OCI-LY7 (cell line): Measurements from ENCODE around the gene NCOA3. TPM values are rescaled to one million over a fixed set of nuclear protein-coding genes. Genes with fewer than 3 reads are reported as not detected.

Source experiments
- BruUV-seq: library from RNA; stranded (reverse); fragments of 400-500 nt; replicated peaks from 2 replicates; lab custom pipeline; 2021; lab: Mats Ljungman, UMichigan
- CTCF ChIA-PET: fragments of 300-600 bp; sonication (Branson Sonifier 250); formaldehyde crosslinking; loops from one replicate; lab custom pipeline; 2022; ENCODE audit warnings: antibody characterized with exemption; ENCODE audit not compliant: unreplicated experiment; lab: Charles Lee
- POLR2A ChIA-PET: fragments of 300-600 bp; sonication (Branson Sonifier 250); formaldehyde crosslinking; loops from one replicate; lab custom pipeline; 2022; ENCODE audit warnings: antibody characterized with exemption; lab: Charles Lee
- DNase-seq: peaks from one replicate; pipeline ENCODE4 v3.0.0-alpha.2; 2015; ENCODE audit warnings: low spot score
- H2AFZ ChIP-seq: fragments of 200-600 bp; sonication (generic), shearing (Covaris generic); 2 replicates; pipeline ENCODE4 v1.6.1; 2014; ENCODE audit warnings: mild to moderate bottlenecking, antibody characterized with exemption, low read length, moderate library complexity
- H3K27ac ChIP-seq: fragments of 200-600 bp; sonication (generic); 2 replicates; pipeline ENCODE4 v1.5.1; 2014; ENCODE audit warnings: mixed run types, low read depth, mild to moderate bottlenecking, moderate library complexity, low read length, inconsistent platforms; ENCODE audit not compliant: poor library complexity, severe bottlenecking
- H3K36me3 ChIP-seq: fragments of 200-600 bp; sonication (generic); 2 replicates; pipeline ENCODE4 v1.6.1; 2014; ENCODE audit warnings: mild to moderate bottlenecking, antibody characterized with exemption, low read length, moderate library complexity, mixed read lengths; ENCODE audit not compliant: insufficient read depth
- H3K4me1 ChIP-seq: fragments of 200-600 bp; sonication (generic); 2 replicates; pipeline ENCODE4 v1.5.1; 2014; ENCODE audit warnings: mild to moderate bottlenecking, low read length; ENCODE audit not compliant: insufficient read depth, poor library complexity, severe bottlenecking
- H3K4me2 ChIP-seq: fragments of 200-600 bp; sonication (generic); 2 replicates; pipeline ENCODE4 v1.6.1; 2014; ENCODE audit warnings: mild to moderate bottlenecking, low read length
- H3K4me3 ChIP-seq: fragments of 200-600 bp; sonication (generic); 2 replicates; pipeline ENCODE4 v1.5.1; 2014; ENCODE audit warnings: mild to moderate bottlenecking, low read depth, low read length; ENCODE audit not compliant: poor library complexity, severe bottlenecking
- H3K79me2 ChIP-seq: fragments of 200-600 bp; sonication (generic); 2 replicates; pipeline ENCODE4 v1.6.1; 2016; ENCODE audit warnings: low read depth, mild to moderate bottlenecking, low read length, moderate library complexity, mixed read lengths; ENCODE audit not compliant: insufficient read depth
- H3K9me2 ChIP-seq: fragments of 200-600 bp; sonication (generic); 2 replicates; pipeline ENCODE4 v1.6.1; 2016; ENCODE audit warnings: mild to moderate bottlenecking, low read length, mixed read lengths; ENCODE audit not compliant: insufficient read depth
- H3K9me3 ChIP-seq: fragments of 200-600 bp; sonication (generic); 2 replicates; pipeline ENCODE4 v1.6.1; 2014; ENCODE audit warnings: mild to moderate bottlenecking, mixed run types, low read length, mixed read lengths
- H4K20me1 ChIP-seq: fragments of 200-600 bp; sonication (generic); 2 replicates; pipeline ENCODE4 v1.6.1; 2014; ENCODE audit warnings: mild to moderate bottlenecking, antibody characterized with exemption, low read length, moderate library complexity, mixed read lengths; ENCODE audit not compliant: insufficient read depth
- EZH2phosphoT487 ChIP-seq: fragments of 200-600 bp; sonication (generic); IDR thresholded peaks from 2 replicates; pipeline ENCODE4 v1.6.1; 2018; ENCODE audit warnings: low read depth, borderline replicate concordance, mild to moderate bottlenecking, mixed run types, antibody characterized with exemption, low read length, moderate library complexity, mixed read lengths
- intact Hi-C: fragments of 100-400 bp; cut with micrococcal nuclease; formaldehyde crosslinking; loops from one replicate; pipeline ENCODE4 v1.10.0; 2022; ENCODE audit not compliant: unreplicated experiment
- total RNA-seq, 2 experiments: library from RNA; depleted of rRNA in 1 of 2; stranded (reverse); fragments of >200 nt in 1 of 2; shearing (Covaris generic) in 1 of 2; gene quantifications; 2 replicates each; pipeline ENCODE4 v1.2.3, GENCODE V29; 2014 to 2022
- TF ChIP-seq, protein P1 (sequence below): fragments of 200-600 bp; sonication (generic); conservative IDR thresholded peaks from 2 replicates; pipeline ENCODE4 v1.5.1; 2014; ENCODE audit warnings: mild to moderate bottlenecking, antibody characterized with exemption, low read length, moderate library complexity, mixed read lengths

The NCOA3 gene
- total RNA-seq, 2 experiments from 2014 or later: 50.5 to 75.6 TPM

DNA sequence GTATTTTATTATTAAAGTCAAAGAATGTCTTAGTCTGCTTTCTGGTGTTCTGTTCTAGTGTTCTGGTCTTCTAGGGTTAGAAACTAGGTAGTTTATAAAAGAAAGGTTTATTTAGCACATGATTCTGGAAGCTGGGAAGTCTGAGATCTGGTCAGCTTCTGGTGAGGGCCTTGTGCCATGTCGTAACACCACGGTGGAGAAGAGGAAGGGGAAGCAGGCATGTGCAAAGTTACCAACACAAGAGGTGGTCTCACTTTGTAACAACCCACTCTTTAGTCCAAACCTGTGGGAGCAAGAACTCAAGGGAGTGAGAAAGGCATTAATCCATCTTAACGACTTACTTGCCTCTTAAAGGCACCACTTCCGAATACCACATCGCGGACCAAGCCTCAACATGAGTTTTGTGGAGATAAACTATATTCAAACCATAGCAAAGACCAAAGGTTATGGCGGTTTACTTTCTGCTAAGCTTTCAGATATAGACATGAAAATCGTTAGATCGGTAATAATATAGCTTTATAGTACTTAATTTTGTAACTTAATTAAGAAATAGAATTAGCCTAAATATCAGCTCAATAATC lies 99.4 kb downstream of the NCOA3 start:
- no peaks in the 10 kb centered on the region for H3K9me3 ChIP-seq
- POLR2A ChIA-PET: interaction anchor here (0.6 to 2.4 kb wide), 7 partner anchors 8 to 168 kb away, joined by 3 to 11 read pairs (median 6); no protein-coding TSS in a partner anchor
- TF ChIP-seq, protein P1, sequence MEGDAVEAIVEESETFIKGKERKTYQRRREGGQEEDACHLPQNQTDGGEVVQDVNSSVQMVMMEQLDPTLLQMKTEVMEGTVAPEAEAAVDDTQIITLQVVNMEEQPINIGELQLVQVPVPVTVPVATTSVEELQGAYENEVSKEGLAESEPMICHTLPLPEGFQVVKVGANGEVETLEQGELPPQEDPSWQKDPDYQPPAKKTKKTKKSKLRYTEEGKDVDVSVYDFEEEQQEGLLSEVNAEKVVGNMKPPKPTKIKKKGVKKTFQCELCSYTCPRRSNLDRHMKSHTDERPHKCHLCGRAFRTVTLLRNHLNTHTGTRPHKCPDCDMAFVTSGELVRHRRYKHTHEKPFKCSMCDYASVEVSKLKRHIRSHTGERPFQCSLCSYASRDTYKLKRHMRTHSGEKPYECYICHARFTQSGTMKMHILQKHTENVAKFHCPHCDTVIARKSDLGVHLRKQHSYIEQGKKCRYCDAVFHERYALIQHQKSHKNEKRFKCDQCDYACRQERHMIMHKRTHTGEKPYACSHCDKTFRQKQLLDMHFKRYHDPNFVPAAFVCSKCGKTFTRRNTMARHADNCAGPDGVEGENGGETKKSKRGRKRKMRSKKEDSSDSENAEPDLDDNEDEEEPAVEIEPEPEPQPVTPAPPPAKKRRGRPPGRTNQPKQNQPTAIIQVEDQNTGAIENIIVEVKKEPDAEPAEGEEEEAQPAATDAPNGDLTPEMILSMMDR: no peak
- no peak for TF ChIP-seq EZH2phosphoT487
- H3K4me1 ChIP-seq: no peaks in the 10 kb centered on the region
- intact Hi-C loops: no loop called here
- H3K36me3 ChIP-seq: peaks cover 52% of the 10 kb centered on the region
- peaks cover 29% of the 10 kb centered on the region for H4K20me1 ChIP-seq
- H3K27ac ChIP-seq: no peak overlapping the region
- peaks cover 92% of the 10 kb centered on the region for H3K79me2 ChIP-seq
- DNase-seq: no peak
- H2AFZ ChIP-seq: no peak overlapping the region
- no peaks in the 10 kb centered on the region for H3K9me2 ChIP-seq
- H3K4me2 ChIP-seq: no peak overlapping the region
- no peak overlapping the region for H3K4me3 ChIP-seq
- CTCF ChIA-PET: no interaction called here
- BruUV-seq: no TSS peak

DNA sequence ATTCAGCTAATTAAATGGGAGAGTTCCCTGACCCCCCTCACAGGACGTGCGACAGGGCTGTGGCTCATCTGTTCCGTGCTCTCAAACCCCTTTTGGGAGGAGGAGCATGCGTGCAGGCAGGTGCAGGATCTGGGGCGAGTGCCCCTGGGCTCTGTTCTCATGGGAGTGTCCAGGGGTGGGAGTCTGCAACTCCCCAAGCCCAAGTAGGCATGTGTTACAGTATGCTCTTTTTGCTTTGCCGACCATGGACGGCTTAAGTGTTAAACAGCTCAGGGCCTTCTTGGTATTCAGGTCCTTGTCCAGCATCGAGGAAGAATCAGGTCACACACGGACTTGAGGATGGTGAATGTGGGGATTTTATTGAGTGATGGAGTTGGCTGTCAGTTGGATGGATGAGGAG lies 101.6 kb downstream of the NCOA3 start:
- H3K4me2 ChIP-seq: no peak overlapping the region
- H3K4me3 ChIP-seq: no peak overlapping the region
- ChIA-PET CTCF (no interaction called here), POLR2A (interaction anchor here (1.9 kb wide), 1 partner anchor 11 kb away, joined by 8 read pairs; no protein-coding TSS in a partner anchor)
- H3K36me3 ChIP-seq: peaks cover 43% of the 10 kb centered on the region
- intact Hi-C loops: no loop called here
- H3K9me3 ChIP-seq: no peaks in the 10 kb centered on the region
- H2AFZ ChIP-seq: no peak overlapping the region
- H3K9me2 ChIP-seq: no peaks in the 10 kb centered on the region
- TF ChIP-seq, protein P1: no peak
- H3K27ac ChIP-seq: no peak overlapping the region
- peaks cover 29% of the 10 kb centered on the region for H4K20me1 ChIP-seq
- H3K4me1 ChIP-seq: no peaks in the 10 kb centered on the region
- no TSS peak for BruUV-seq
- peaks cover 92% of the 10 kb centered on the region for H3K79me2 ChIP-seq
- no peak for DNase-seq

DNA sequence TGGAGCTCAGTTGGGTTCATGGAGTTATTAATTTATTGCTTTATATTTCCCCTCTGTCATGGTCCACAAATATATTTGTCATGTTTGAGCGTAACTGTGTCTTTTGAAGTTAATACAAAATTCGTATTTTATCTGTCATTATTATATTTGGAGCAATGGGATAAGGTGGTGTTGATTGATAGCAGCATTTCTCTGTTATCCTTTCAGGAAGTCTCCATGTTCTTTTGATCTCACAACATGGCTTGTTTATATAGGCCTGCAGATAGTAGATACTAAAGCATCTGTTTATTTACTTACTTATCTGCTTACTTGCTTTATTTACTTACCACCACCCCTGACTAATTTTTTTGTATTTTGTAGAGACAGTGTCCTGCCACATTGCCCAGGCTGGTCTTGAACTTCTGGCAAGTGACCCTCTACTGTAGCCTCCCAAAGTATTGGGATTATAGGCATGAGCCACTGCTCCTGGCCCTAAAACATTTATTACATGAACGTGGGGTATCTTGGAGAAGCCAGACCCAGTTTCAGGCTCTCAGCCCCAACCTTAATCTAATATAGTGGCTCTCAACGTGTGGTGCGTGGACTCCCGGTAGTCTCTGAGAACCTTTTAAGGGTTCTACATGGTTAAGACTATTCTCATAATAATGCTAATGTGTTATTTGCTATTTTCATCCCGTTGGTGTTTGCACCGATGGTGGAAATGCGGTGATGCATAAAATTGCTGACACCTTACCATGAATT lies 104.2 kb downstream of the NCOA3 start:
- Histone ChIP-seq H4K20me1 (peaks cover 22% of the 10 kb centered on the region), H3K4me1 (peaks cover 12% of the 10 kb centered on the region), H3K27ac (no peak overlapping the region), H3K9me3 (no peaks in the 10 kb centered on the region; the same call in 1 of the 2 replicates), H3K4me3 (no peak overlapping the region), H3K36me3 (peaks cover 38% of the 10 kb centered on the region), H3K79me2 (peaks cover 99% of the 10 kb centered on the region), H3K4me2 (no peak overlapping the region), H3K9me2 (no peaks in the 10 kb centered on the region), H2AFZ (no peak overlapping the region)
- TF ChIP-seq, protein P1: no peak
- TF ChIP-seq EZH2phosphoT487: no peak
- CTCF ChIA-PET: no interaction called here
- no TSS peak for BruUV-seq
- POLR2A ChIA-PET: interaction anchor here (0.6 kb wide), 1 partner anchor 10 kb away, joined by 4 read pairs; no protein-coding TSS in a partner anchor
- intact Hi-C loops: no loop called here
- no peak for DNase-seq
